ENCODE measurements around the gene CDC37L1.

The CDC37L1 gene

GRCh38 chr9:4718911-4719310, 39.5 kb downstream of the CDC37L1 start:
- H3K4me3 ChIP-seq (ENCODE audit: low read depth, low read length): no peak overlapping the region
- no peak for DNase-seq (ENCODE audit: low read depth)
- TF ChIP-seq, protein P1, sequence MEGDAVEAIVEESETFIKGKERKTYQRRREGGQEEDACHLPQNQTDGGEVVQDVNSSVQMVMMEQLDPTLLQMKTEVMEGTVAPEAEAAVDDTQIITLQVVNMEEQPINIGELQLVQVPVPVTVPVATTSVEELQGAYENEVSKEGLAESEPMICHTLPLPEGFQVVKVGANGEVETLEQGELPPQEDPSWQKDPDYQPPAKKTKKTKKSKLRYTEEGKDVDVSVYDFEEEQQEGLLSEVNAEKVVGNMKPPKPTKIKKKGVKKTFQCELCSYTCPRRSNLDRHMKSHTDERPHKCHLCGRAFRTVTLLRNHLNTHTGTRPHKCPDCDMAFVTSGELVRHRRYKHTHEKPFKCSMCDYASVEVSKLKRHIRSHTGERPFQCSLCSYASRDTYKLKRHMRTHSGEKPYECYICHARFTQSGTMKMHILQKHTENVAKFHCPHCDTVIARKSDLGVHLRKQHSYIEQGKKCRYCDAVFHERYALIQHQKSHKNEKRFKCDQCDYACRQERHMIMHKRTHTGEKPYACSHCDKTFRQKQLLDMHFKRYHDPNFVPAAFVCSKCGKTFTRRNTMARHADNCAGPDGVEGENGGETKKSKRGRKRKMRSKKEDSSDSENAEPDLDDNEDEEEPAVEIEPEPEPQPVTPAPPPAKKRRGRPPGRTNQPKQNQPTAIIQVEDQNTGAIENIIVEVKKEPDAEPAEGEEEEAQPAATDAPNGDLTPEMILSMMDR (IDR thresholded peaks at IDR 0.05; ENCODE audit: insufficient read depth, low read depth, low read length, missing control alignments): no peak

GRCh38 chr9:4721736-4722135, 42.4 kb downstream of the CDC37L1 start:
- TF ChIP-seq, protein P1 (IDR thresholded peaks at IDR 0.05; ENCODE audit: insufficient read depth, low read depth, low read length, missing control alignments): no peak
- DNase-seq (ENCODE audit: low read depth): no peak
- no peak overlapping the region for H3K4me3 ChIP-seq (ENCODE audit: low read depth, low read length)

DNA sequence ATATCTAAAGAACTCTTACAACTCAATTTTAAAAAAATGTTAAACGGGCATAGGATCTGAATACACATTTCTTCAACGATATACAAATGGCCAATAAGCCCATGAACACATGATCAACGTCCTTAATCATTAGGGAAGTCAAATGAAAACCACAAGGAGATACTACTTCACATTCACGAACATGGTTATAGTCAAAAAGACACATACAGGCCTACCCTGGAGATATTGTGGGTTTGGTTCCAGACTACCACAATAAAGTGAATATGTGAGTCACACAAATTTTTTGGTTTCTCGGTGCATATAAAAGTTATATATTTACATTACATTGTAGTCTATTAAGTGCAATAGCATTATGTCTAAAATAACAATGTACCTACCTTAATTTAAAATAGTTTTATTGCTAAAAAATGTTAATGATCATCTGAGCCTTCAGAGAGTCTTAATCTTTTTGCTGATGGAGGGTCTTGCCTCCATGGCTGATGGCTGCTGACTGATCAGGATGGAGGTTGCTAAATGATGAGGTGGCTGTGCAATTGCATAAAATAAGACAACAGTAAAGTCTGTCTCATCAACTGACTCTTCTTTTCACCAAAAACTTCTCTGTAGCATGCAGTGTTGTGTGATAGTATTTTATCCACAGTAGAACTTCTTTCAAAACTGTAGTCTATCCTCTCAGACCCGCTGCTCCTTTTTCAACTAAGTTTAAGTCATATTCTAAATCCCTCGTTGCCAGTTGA, 46.5 kb downstream of the CDC37L1 start:
- no peak overlapping the region for H3K4me3 ChIP-seq (ENCODE audit: low read depth, low read length)
- TF ChIP-seq, protein P1 (IDR thresholded peaks at IDR 0.05; ENCODE audit: insufficient read depth, low read depth, low read length, missing control alignments): no peak
- DNase-seq (ENCODE audit: low read depth): peak; percentile 36

GRCh38 chr9:4727593-4727992, 48.2 kb downstream of the CDC37L1 start:
- DNase-seq (ENCODE audit: low read depth): peak; percentile 49
- H3K4me3 ChIP-seq (ENCODE audit: low read depth, low read length): no peak overlapping the region
- TF ChIP-seq, protein P1 (IDR thresholded peaks at IDR 0.05; ENCODE audit: insufficient read depth, low read depth, low read length, missing control alignments): no peak

- TF ChIP-seq, protein P1 (IDR thresholded peaks at IDR 0.05; ENCODE audit: insufficient read depth, low read depth, low read length, missing control alignments): no peak
- H3K4me3 ChIP-seq (ENCODE audit: low read depth, low read length): no peak overlapping the region
- no peak for DNase-seq (ENCODE audit: low read depth)
These were observed 53.5 kb downstream of the CDC37L1 start for GRCh38 chr9:4732890-4733289.

DNA sequence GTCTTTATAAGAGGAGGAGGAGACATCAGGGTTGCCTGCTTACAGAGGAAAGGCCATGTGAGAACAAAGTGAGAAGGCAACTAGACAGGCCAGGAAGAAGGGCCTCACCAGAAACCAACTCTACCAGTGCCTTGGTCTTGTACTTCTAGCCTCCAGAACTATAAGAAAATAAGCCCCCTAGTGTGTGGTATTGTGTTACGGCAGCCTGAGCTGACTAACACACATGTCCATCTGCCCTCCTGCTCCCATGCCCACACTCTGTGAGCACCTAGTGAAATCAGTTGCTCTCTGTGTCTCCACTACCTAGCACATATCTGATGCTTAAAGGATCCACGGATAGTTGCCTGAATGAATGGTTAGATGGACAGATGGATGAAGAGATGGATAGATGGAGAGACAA, 54.8 kb downstream of the CDC37L1 start:
- no peak for DNase-seq (ENCODE audit: low read depth)
- H3K4me3 ChIP-seq (ENCODE audit: low read depth, low read length): no peak overlapping the region
- TF ChIP-seq, protein P1 (IDR thresholded peaks at IDR 0.05; ENCODE audit: insufficient read depth, low read depth, low read length, missing control alignments): no peak
